Measurements from ENCODE around the gene TRPM5. TPM values are rescaled to one million over a fixed set of nuclear protein-coding genes. Genes with fewer than 3 reads are reported as not detected.

Gene TRPM5
- total RNA-seq, 1 donor from 2014 or later: 0.05 TPM

DNA sequence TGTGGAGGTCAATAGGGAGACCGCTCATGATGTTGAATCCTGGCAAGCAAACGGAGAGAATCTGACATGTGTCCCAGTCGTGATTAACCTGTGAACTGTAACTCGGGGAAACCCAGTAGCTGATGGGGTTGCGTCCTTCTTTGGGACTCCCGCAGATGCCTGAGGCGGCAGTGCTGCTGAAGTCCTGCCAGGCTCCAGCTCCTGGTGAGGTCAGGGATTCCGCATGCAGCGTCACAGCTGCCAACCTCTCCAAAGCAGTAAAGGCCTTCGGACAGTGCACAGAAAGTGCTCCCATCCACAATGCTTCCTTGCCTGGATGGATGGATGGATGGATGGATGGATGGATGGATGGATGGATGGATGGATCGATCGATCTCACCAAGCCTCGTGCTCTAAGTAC is 14.0 kb upstream of the TRPM5 start:
- DNase-seq (ENCODE audit: low read depth): no peak

DNA sequence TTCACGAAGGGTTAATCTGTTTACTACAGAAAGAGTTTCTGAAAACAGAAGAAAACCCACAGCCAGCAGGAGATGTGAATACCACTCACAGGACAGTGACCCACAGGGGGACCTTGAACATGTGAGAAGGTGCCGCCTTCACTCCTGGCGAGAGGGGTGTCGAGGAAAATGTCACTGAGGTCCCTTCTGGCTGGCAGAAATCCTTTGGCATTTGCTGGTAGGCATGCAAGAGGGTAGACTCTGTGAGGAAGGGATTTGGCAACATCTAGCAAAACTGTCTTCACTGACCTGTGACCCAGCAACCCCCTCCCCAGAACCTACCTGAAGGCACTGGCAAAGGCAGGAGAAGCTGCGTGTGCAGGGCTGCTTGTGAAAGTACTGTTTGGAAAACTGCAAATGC is 9.1 kb upstream of the TRPM5 start:
- DNase-seq (ENCODE audit: low read depth): no peak

DNA sequence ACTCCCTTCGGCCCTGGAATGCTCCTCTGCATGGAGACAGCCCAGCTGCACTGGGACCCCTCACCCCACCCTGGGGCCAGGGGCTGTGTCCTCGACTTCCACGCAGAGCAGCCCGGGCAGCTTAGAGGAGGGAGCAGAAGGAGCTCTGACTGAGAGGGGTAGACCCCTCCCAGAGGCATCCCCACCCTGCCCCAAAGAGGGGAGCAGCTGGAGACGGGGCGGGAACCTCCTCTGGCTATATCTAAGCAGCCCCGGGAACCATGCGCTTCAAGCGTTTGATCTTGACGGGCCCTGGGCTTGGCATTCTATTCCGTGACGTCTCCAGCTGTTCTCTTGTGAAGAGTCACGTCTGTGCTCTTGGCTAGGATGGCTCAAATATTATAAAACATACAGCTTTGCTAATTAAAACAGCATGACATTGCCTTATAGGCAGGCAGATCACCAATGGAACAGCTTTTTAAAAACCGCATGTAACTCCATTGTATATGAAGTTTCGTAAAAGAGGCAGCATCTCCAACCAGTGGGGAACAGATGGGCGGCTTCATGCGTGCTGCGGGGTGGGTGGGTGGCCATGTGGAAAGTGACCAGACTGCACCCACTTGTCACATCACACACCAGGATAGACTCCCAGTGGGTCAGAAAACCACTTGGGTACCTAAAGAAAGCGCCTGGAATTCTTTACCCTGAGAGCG is 8.2 kb upstream of the TRPM5 start:
- DNase-seq (ENCODE audit: low read depth): no peak

DNA sequence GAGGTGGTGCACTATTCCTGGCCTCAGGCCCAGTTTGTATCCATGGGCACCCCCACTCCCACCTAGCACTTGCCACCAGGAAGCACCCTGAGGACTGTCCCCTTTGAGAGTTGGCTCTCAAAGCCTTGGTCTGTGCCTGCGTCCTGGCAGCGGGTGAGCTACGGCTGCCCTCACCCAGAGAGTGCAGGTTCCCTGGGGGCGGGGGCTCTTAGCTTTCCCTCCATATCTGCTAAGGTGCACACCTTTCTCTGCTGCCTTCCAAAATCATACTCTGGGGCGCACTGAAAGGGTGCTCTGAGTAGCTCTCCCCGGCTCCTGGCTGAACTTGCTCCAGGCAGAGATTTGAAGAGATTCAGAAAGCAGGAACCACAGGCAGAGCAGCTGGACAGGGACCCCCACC is 7.6 kb upstream of the TRPM5 start:
- DNase-seq (ENCODE audit: low read depth): no peak

DNA sequence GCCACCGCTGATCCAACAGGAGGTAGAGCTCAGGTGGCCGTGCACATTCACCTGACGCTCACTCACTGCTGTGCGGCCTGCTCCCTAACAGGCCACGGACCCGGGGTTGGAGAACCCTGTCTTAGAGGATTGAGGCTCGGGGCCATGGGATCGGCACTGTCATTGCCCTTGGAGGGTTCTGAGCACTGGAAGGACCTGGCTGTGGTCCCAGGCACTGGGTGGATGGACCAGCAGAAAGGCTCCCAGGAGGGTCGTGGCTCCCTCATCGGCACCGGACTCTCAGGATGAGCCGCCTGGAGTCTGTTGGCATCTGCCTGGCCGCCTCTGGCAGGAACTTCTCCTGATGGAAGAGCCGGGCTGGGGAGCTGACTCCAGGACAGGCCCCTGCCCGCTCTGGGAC is 7.0 kb upstream of the TRPM5 start:
- no peak for DNase-seq (ENCODE audit: low read depth)

DNA sequence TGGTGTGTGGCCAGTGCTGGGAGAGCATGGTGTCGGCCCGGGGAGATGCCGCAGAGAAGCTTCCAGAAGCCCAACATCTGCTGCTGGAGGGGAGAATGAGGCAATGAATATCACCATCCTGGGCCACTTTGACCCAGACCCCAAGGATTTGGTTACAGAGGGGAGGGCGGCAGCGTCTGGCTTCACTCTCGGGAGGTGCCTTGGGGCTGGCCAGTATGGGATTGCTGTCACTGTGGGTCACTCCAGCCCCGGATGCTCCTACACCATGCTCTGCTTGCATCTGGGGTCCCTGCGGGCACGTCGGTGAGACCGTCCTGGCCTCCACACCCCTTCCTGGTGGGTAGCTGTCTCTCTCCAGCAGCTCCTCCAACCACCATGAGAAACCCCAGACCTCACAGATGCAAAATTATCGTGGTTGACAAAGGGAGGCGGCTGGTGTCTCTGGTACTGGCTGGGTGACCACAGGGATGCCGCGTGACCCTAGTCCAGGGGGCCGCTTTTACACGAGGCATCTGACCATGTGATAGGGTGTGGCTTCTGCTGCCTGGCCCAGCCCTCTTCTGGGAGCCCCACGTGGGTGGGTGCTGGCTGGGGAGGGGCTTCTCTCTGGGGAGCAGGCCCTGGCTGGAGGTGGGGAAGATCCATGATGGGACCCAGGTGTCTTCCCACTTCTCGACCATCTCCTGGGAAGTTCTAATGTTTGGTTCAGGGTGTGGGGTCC is 6.2 kb upstream of the TRPM5 start:
- DNase-seq (ENCODE audit: low read depth): no peak

DNA sequence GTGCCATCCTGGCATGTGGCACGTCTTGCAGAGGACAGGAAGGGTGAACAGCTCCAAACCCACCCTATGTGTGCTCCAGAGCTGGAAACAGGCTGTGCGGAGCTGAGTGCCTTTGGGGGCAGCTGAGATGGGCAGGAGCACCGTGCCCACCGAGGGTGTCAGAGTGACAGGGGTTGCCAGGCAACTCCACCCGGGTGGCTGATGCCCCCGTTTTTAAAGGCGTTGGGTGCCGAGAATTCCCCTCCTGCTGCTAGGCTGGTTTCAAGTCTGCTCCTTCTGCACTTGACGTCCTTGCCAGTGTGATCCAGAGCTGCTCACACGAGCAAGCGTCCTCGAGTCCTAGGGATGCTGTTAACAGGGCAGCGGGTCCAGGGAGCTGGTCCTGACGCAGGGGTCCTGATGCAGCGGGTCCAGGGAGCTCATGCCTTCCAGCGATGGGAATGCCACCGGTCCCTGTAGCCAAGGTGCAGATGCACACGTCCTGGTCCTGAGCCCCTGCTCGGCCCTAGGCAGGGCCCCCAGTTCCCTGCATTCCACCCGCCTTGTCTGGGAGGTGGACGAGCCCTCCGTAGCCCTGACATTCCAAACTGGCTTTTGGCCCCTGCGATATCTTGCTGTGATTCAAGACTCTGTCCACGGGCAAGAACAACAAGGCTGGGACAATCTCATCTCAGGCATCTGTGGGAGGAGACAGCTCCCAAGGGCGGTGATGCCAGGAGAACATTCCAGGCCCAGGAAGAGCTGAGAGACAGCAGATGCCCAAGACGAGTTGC is 5.4 kb upstream of the TRPM5 start:
- DNase-seq (ENCODE audit: low read depth): no peak

DNA sequence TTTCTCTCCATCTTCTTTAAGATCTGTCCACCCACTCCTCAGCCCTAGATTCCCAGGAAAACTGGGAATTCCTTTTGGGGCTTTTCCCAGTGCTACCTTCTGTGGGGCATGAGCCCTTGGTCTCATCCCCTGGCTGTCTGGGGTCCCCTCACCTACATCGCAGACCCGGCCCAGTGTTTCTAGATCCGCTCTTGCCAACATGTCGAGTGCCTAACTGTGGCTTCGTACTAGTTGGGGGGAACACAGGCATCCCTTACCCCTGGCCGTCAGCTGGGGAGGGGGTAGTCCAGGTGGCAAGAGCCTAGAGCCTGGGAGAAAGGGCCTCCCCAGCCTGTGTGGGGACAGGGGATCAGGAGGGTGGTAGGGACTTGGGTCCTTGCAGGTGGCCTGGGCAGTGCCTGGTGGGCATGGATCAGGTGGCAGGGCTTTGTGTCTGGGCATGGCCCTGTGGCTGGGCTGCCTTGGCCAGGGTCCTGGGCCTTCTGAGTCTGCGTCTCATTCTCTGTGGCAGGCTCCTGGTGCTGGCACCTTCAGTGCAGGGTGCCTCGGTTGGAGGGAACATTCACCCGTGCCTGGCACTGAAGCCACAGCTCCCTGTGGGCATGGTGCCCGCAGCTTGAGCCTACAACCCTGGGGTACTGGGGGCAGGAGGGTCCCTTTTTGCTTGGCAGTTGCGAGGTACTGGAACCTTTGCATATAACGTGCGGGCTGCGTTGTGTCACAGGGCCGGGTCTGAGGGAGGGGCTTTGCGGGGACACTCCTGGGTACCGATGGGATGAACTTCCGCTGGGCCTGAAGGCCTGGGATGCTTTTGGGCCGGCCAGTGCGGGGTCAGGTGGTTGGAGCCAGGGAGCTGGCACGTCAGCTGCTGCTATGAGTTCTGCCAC is 4.6 kb upstream of the TRPM5 start:
- no peak for DNase-seq (ENCODE audit: low read depth)

DNA sequence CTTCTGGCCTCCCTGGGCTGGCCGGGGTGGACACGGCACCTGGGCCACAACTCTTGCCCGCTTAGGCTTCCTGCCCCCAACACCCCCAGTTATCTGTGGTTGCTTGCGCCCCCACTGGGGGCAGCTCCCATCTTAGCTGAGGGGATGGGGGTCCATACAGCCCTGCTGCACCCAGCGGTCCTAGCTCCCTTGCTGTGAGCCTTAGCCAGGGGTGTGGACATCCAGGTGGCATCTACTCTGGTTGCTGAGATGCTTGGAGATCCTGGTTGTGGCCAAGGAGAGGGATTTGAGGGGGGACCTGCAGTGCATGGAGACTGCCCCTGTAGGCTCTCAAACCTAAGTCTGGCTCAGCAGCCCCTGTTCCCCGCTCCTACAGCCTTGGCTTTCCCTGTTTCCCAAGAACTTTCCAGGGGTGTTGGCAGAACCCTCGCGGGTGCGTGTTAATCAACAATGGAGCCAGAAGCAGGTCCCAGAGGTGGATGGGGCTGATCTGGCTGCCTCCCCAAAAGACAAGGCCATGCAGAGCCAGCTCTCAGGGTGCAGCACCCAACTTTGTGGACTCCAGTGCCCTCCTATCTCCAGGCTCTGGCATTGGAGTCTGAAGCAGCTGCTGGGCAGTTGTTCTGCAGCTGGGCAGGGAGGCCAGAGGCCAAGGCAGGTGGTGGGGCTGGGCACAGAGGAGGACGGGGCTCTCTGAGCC is 3.8 kb upstream of the TRPM5 start:
- DNase-seq (ENCODE audit: low read depth): no peak

DNA sequence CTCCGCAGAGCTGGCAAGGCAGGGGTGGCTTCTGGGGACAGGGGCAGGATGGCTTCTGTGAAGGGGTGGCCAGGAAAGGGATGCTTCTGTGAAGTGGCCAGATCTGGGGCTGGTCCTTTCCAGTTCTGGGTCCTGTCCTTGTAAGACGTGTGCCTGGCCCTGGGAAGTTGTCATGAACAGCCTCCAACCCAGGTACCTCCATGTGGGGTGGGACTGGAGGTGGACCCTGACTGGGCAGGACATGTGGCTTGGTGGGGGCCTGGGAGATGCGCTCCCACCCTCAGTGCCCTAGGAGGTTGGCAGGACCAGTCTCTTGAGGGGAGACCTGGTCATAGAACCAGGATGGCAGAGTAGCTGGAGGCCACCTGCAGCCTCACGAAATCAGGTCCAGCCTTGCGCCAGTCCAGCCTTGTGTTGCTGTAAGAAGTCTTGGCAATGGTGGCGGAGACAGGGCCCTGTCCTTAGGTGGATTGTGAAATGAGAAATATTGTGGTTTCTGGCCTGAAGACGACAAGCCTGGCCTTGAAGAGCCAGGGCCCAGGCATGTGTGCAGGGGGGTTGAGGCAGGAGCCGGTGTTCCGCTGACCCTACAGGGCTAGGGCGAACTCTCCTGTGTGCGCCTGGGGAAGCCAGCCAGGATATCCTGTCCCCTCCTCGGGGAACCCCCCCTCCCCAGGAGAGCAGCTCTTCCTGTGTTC is 3.1 kb upstream of the TRPM5 start:
- no peak for DNase-seq (ENCODE audit: low read depth)

DNA sequence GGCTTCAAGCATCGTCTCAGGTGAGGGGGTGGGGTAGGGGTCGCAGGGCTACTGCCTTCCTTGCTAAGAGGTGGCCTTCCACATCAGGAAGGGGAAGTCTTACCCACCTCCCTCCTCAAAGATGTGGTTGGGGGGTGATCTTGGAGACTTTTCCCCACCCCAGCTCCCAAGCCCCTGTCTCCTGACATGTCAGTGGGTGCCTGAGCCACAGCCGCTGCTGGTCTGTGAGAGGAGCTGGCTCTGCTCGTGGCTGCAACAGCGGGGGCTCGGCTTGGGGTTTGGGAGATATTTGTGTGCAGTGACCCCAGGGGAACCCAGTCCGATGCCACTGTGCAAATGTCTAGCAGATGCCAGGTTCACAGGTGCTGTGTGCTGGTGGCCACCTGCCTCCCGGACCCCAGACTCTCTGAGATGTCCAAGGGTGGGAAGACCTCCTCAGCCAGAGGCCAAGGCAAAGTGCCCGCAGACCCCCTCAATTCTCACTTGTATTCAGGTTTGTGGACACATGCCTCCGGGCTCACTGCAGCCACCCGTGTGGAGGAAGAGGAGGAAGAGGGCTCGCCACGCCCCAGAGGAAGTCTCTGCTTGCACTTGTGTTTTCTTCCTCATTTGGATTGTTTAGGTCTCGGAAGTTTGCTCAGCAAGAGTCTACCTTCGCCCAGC is 2.4 kb upstream of the TRPM5 start:
- no peak for DNase-seq (ENCODE audit: low read depth)

DNA sequence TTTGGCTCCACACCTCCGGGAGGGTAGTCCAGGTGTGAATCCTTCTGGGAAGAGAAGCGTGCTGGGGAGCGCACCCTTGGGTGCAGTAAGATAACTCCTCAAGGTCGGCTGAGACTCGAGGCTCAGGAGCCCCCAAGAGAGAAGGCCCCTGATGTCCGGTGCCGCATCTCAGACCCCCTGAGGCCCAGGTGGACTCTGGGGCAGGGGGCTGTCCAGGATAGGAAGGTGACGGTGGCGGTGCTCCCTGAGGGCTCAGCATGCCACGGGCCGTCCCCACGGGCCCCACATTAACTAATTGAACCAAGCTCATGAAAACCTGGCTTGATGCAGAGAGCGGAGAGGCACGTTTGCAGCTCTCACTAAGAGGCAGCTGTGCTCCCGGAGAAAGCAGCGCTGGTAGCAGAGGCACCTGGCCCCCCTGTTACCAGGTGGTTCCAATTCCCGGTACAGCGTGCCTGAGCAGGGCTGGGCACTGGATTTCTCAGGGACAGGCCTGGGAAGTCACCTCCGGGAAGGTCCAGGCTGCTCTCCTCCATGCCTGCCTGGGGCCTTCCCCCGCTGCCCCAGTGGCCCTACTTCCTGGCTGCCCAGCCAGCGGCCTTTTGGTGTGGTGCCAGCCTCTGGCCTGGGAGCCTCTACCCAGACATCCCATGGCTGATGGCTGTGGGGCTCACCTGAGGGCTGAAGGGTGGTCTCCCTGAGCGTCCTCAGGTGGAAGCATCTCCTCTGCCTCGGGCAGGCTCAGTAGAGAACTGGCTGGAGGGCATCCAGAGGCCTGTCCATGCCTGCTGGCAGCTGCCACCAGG is 1.6 kb upstream of the TRPM5 start:
- DNase-seq (ENCODE audit: low read depth): no peak

DNA sequence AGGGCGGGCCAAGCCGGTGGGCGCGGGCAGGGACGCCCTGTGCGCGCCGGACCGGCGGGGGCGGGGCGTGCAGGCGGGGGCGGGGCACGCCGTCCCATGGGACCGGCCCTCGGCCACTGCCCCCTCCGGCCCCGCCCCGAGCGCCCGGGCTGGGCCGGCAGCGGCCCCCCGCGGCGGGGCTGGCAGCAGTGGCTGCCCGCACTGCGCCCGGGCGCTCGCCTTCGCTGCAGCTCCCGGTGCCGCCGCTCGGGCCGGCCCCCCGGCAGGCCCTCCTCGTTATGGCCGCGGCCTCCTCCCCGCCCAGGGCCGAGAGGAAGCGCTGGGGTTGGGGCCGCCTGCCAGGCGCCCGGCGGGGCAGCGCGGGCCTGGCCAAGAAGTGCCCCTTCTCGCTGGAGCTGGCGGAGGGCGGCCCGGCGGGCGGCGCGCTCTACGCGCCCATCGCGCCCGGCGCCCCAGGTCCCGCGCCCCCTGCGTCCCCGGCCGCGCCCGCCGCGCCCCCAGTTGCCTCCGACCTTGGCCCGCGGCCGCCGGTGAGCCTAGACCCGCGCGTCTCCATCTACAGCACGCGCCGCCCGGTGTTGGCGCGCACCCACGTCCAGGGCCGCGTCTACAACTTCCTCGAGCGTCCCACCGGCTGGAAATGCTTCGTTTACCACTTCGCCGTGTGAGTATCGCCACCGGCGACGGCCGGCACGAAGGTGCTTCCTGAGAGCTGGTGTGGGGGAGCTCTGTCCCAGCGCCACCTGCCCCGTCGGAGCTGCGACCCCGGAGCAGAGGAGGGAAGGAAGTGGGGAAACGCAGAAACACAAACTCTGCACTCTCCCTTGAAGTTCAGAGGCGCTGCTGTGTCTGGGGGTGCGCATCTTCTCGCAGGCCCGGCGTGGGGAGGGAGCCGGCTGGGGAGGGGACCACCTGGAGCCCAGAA is 769 bp upstream of the TRPM5 start, which contains the start of gene KCNQ1:
Gene KCNQ1, plus strand, starts transcription at position 188 of the 925 bp plus-strand sequence. Its CDS starts 91 bp downstream, at position 279.
- no peak for DNase-seq (ENCODE audit: low read depth)

DNA sequence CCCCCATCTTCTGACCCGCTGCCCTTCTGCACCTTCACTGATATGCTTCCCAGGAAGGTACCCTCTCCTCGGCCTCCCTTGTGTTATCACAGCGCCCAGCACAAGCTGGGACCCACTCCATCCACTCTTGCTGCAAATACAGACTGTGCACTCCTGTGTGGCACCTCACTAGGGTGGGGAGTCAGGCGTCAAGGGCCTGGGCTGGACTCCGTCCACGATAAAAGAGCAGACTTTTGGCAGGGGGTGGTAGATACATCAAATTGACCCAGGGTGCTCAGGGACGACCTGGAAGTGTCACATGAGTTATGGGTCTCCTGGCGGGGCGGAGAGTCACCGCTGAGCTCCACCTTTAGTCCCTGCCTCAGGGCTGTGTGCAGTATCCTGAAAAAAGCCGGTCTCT is 908 bp downstream of the TRPM5 start:
- no peak for DNase-seq (ENCODE audit: low read depth)

DNA sequence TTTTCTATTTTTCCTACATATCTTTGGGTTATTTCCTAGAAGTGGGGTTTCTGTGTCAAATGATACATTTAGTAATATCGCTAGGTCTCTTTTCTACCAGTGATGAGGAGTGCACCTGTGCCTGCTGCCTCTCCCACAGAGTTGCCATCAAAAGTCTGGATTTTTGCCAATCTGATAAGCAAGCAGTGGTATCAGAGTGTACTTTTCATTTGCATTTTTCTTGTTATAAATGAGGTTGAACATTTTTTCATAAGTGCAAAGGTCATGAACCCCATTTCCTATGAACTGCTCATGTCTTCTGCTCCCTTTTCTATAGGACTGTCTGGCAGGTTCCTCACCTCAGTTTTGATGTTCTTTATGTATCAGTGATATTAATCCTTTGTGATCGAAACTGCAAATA is 1.7 kb downstream of the TRPM5 start:
- no peak for DNase-seq (ENCODE audit: low read depth)

DNA sequence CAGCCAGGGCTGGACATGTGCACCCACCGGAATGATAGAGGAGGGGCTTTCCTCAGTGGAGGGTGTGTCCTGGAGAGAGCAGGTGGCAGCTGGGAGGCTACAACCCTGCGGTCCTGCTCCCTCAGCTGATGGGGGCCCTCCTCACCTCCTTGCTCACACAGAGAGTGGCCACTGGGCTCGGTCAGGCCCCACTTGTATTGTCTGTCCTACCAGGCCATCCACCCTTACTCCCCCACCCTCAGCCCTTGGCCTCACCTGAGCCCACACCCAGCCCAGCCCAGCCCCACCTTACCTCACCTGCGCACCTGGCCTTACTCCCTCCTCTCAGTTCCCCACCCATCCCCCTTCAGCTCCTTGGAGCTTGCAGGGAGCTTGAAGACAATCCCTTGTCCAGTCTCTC is 3.1 kb downstream of the TRPM5 start:
- no peak for DNase-seq (ENCODE audit: low read depth)

DNA sequence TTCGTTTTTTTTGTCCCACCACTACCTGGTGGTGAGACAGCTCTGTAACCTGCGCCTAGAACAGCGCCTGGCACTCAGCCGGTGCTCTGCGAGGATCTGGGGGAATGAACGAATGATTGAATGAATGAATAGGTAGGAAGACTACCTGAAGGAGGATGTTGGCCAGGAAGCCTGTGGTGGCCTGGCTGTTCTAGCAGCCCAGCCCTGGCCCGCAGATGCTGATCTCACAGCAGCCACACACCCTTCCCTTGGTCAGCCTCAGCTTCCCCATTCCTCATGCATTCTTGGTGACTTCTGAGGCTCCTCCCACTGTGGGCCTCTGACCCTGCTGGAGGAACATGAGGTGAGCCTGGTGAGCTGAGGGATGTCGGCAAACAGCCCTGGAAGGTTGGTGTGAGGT is 3.7 kb downstream of the TRPM5 start:
- peak; percentile 7 for DNase-seq (ENCODE audit: low read depth)

DNA sequence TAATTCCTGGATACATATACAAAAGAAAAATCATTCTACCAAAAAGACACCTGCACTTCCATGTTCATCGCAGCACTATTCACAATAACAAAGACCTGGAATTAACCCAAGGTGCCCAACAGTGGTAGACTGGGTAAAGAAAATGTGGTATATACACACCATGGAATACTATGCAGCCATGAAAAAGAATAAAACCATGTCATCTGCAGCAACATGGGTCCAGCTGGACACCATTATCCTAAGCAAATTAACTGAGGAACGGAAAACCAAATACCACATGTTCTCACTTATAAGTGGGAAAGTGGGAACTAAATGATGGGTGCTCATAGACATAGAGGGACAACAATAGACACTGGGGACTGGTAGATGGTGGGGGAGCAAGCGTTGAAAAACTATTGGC is 4.5 kb downstream of the TRPM5 start:
- no peak for DNase-seq (ENCODE audit: low read depth)
